ENCODE data around the gene ADAMTSL1. TPM values are rescaled to one million over a fixed set of nuclear protein-coding genes. Genes with fewer than 3 reads are reported as not detected.

Gene ADAMTSL1
- total RNA-seq, 1 experiment from 2014 or later = 7.7 TPM

DNA sequence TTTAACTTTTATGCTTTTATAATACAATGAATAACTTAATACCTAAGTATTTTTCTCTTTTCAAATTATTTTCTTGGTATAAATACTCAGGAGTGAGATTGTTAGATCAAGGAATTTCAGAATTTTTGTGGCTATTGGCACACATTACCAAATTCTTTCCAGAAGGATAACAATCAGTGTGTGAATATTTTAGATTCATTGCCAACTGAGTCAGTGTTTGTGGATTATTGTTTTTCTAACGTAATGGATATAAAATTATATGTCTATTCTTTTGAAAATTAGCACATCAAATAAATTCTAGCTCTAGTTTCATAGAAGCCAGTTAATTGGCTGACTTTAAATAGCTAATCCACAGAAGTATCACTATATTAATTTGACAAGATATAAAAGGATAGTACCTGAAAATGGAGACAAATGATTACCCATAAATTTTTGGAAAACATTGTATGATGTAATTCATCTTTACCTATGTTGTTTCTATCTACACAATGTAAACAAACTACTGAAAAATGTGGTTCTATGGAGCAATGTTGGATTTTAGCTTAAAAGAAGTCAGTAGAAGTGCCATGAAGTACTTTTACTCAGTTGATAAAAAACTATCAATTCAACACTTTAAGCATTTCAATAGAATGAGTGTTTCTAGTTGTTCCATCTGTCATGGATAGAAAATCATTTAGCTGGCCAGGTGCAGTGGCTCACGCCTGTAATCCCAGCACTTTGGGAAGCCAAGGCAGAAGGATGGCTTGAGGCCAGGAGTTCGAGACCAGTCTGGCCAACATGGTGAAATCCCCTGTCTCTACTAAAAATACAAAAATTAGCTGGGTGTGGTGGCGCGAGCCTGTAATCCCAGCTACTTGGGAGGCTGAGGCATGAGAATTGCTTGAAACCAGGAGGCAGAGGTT, 185.1 kb downstream of the ADAMTSL1 start:
- peak; percentile 77 for DNase-seq (ENCODE audit: low read depth)

DNA sequence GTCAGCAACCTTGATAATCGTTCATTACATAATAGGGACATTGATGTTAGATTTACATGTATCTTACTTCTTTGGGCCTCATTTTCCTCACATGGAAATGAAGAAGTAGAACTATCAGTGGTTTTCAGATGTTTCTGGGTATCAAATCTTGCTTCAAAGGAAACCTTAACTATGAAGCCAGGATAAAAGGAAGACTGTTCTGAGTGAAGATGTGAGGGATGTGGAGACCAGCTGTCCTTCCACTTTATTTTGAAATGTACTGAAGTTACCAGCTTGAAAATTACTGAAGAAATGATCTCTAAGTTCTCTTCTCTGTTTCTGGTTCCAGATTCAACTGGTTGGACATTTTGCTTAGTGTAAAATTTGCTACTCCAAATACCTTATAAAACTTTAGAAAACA, 186.0 kb downstream of the ADAMTSL1 start:
- DNase-seq (ENCODE audit: low read depth) = no peak

DNA sequence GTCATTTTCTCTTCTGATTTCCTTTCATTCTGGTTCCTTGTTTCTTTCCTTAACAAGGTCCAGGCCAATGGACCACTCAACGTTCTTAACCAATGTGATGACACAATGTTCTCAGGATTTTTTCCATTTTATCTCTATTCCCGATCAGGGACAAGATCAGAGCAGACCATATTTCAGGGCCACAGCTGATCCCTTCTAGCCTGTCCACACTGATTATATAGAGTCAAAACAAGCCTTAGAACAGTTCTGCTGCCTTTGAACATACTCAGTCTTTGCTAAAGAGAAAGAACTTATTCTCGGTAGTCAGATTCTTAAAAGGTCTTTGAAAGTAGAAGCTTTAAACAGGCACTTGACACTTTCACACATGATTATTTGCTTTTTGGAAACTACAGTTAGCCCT, 188.4 kb downstream of the ADAMTSL1 start:
- DNase-seq (ENCODE audit: low read depth) = no peak

- peak; percentile 12 for DNase-seq (ENCODE audit: low read depth)
Measured at GRCh38 chr9:18665947-18666346, 192.0 kb downstream of the ADAMTSL1 start.

- DNase-seq (ENCODE audit: low read depth) = peak; percentile 54
Measured at GRCh38 chr9:18666348-18666747, 192.4 kb downstream of the ADAMTSL1 start.

DNA sequence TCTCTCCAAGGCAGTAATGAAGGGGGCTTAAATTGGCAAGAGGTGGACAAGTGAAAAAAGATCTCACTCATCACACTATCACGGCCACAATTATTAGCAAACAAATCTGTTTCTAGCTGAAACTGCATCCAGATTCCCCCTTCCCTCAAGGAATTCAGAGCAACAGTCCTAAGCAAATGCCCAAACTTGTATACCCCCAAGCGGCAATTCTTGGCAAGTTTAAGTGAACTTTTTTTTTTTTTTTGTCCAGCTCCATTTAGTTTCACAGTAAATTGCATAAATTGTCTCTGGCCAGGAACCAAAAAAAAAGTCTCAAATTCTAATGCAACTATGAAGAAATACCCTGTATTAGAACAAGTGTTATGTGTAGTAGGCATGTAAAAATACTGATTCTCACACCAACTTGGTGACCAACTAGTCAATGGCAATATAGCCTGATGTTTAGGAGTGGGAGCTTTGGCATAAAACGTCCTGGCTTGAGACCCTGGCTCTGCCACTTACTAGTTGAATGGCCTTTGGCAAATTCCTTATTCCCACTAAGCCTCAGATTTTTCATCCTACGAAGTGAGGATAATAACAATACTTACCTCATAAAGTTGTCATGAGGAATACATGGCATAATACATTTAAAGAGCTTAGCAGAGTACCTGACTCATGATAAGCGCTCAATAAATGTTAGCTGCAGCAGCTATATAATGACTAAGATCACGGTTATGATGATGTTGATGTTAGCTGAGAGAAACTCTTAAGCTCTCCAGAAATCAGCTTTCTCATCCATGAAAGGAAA, 193.2 kb downstream of the ADAMTSL1 start:
- DNase-seq (ENCODE audit: low read depth) = peak; percentile 65

DNA sequence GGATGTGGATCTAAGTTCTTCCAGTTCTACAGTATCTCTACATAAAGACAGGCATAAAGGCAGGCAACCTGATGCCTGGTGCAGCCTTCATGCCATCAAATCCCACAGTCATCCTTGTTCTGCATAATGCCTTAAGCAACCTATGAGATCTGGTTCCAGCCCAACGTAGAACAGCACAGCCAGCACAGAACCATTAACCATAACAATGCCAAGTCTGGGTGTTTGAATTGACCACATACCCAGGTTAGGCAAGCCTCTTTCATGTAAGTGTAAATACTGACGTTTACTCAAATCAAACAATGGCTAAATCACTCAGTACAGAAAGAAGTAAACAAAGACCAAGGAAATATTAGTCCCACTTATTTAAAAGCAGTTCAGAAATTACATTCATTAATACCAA, 195.0 kb downstream of the ADAMTSL1 start:
- peak; percentile 16 for DNase-seq (ENCODE audit: low read depth)

DNA sequence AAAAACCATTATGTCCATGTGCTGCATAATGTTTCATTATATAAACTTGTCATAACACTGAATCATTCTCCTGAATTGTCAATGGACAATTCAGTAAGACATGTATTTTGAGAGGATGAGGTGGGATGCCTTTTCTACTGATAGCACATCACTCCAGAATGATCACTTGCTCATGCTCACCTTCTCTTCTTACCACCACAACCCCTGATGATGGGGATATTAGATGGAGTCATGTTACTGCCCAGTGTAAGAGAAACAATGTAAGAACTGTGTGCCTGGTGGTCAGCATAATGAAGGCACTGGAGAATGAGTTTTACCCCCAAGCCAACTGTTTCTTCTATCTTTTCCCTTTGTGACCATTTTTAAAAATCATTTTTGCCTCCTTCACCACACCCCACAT, 198.8 kb downstream of the ADAMTSL1 start:
- DNase-seq (ENCODE audit: low read depth) = no peak

DNA sequence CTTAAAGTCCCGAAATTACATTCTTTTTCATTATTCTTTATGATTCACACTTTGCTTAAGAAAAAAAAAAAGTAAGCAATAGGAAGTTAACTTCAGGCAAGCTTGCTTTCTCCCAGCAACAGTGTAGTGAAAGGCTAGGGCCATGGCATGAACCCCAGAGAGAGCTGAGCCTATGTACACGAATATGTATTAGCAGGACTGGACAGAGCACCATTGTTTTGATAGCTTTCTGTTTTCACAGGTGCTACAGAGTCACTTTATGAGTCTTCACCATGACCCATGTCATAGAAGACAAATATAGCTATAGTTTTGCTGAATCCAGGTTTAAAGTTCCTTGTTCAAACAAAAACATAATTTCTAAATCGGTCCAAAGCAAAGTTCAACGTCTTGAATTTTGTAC, 199.2 kb downstream of the ADAMTSL1 start:
- no peak for DNase-seq (ENCODE audit: low read depth)

DNA sequence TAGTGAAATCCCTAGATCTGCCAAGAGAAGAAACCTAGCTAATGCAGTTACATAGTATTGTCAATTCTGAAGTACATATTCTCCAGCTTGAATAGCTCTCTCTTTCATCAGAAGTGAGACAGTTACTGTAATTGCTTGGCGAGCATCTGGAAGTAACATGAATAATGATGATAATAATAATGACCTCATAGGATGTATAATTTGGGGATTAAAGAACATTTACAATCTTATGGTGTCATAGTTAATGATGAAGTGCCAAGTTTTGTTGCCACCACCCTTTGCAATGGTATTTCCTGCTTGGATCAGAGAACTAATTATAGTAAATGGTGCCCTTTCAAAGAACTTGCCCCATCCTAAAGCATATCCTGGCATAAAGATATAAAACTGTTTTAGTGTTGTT, 201.4 kb downstream of the ADAMTSL1 start:
- DNase-seq (ENCODE audit: low read depth) = no peak

GRCh38 chr9:18675973-18676372, 202.0 kb downstream of the ADAMTSL1 start:
- no peak for DNase-seq (ENCODE audit: low read depth)

DNA sequence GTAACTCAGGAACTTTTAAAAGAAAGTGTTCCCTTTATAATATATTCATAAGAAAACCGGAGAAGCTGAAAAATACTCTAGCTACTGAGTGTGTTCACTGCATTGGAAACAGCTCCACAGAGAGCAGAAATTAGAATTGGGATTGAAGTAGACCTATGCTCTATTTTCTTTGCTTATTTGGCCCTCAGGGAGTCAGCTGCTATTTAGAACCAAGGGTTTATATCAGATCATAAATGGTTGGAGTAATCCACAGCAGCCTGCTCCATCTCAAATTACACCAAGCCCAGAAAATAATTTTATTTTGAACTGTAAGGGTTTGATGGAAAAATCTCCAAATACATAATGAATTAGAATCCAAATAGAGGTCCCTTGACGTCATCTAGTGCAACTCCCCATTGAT, 202.6 kb downstream of the ADAMTSL1 start:
- DNase-seq (ENCODE audit: low read depth) = no peak

DNA sequence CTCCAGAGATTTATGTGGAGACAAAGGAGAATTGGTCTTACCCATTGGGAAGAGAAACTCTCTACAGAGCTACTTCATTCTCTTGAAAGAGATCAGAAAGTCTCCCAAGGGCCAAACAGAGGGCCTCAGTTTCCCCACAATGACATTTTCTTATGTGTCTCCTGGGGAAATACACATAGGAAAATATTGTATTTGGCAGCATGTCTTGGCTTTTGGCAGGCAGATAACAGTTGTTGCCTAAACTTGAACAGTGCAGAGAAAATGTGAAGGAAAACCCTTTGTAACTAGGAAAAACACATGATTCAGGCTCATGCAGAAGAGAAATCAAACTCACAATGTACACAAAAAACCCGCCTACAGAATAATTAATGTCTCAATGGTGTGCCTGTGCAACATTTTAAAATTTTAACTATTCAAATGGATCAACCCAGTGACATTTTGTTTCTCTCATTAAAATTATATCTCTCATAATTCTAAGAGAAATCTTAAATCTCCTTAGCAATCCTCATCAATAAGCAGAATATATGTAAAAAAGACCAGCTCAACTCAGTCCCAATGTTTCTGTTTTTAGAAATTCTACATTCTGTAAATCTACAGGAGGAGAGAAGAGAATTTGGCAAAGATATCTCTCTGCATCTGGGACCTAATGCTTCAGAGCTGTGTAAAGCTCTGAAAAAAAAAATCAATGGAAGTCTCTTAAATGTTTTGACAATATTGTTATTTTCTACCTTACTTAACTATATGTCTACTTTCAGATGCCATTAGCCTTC, 205.1 kb downstream of the ADAMTSL1 start:
- no peak for DNase-seq (ENCODE audit: low read depth)

DNA sequence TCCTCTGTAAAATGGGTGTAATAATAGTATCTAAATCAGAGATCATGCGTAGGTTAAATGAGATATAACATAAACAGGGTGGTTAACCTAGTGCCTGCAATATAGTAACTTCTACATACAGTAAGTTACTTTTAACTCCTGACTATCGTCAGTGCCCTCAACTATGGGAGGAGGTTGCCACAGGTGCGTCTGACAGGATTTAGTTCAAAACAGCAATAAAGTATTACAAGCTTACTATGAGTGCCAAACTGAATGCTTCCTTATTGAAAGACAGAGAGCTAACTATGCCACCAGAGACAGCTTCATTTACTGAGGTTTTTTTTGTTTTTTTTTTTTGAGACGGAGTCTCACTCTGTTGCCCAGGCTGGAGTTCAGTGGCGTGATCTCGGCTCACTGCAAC, 209.0 kb downstream of the ADAMTSL1 start:
- no peak for DNase-seq (ENCODE audit: low read depth)

DNA sequence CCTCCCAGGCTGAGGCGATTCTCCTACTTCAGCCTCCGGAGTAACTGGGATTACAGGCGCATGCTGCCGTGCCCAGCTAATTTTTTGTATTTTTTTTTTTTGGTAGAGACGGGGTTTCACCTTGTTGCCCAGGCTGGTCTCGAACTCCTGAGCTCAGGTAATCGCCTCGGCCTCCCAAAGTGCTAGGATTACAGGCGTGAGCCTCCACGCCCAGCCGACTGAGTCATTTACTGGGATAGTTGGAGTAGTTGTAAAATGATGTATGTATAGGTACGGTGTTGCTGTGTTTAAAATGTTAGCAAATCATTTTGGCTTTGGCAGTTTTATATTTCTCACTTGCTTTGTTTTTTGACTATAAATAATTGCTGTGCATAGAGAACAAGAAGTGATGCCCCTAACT, 209.4 kb downstream of the ADAMTSL1 start:
- DNase-seq (ENCODE audit: low read depth) = no peak

DNA sequence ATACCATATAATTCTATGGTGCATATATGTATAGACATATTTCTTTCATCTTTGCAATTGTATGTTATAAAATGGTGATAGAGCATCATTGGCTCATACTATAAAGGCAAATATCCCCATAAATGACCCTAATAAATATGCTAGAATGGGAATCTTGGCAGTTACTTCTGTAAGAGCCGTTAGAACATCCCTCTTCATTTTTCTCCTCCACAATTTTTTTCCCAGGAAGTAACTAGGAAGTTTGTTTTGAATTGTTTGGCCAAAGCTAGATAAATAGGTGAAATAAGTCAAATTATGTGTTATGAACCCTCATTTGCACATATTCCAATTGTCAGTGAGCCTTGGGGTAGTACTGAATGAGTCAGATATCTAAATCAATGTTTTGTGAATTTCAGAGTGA, 209.9 kb downstream of the ADAMTSL1 start:
- no peak for DNase-seq (ENCODE audit: low read depth)

- no peak for DNase-seq (ENCODE audit: low read depth)
Measured at GRCh38 chr9:18684593-18685317, 210.8 kb downstream of the ADAMTSL1 start.

DNA sequence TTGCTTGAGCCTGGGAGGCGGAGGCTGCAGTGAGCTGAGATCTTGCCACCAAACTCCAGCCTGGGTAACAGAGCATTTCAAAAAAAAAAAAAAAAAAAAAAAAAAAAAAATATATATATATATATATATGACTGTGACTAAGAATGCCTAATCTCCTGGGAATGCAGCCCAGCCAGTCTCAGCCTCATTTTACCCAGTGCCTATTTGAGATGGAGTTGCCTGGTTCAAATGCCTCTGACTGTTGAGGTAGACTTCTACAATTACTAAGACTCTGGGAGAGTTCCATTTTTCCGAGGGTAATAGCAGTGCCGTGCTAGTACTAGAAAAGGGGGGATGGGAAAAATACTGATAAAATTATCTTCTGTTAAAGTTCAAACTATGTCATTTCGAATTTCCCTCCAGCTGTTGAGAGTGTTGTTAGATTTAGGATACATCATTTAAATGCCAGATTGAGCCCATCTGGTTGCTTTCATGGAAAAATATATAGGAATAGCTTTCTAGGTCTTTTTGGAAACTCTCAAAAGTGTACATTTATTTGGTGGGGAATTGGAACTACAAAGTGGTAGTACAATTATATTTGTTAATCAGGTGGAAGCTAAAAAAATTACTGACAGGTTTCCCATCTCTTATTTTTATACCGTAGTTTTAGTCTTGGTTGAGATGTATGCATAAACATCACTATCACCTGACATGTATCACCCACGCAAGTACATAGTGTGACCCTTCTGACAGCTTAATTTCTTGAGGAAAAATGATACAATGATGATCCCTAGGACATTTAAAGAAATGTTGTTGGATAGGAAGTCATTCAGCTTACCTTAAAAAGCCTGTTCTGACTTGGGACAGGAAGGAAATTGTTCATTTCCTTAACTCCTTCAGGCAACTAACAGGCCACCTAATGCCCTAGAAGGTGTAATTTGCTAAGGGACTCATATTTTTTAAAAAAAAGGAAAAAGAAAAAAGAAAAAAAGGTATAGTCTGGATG, 214.9 kb downstream of the ADAMTSL1 start:
- no peak for DNase-seq (ENCODE audit: low read depth)

GRCh38 chr9:18689921-18690320, 216.0 kb downstream of the ADAMTSL1 start:
- DNase-seq (ENCODE audit: low read depth) = no peak

DNA sequence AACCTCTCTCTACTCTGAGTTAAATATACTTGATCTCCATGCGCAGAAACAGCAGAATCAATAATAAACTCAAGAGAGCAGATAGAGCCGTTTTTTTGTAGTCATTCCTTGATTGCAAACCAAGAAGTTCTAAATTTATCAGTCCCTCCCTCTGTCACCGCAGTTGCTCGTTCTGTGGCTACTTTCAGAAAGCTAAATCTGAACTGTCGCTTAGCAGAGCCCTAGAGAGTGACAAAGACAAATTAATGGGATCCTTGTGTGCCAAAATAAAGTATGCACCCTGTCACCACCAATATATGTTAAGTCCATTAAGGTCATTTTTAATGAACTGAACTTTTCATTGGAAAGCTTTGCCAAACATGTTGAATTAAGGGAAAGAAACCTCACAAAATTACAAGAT, 218.3 kb downstream of the ADAMTSL1 start:
- no peak for DNase-seq (ENCODE audit: low read depth)
